HepG2 (cell line): Measurements from ENCODE around the gene C5AR2. TPM values are rescaled to one million over a fixed set of nuclear protein-coding genes. Genes with fewer than 3 reads are reported as not detected.

Source experiments
- ARNT ChIP-seq: fragments of 450-650 bp; IDR thresholded peaks from 2 replicates; pipeline ENCODE4 v1.6.1; 2017
- ARNTL ChIP-seq: sonication (generic); formaldehyde crosslinking; IDR thresholded peaks from 2 replicates; pipeline ENCODE4 v1.4.0; 2020; ENCODE audit warnings: mild to moderate bottlenecking, missing genetic modification reagents
- CHD2 ChIP-seq: IDR thresholded peaks from 2 replicates; pipeline ENCODE4 v1.6.1; 2011; ENCODE audit warnings: low read depth, low read length, improper control_type of control experiment
- EEA1 ChIP-seq: sonication (generic); formaldehyde crosslinking; IDR thresholded peaks from 2 replicates; pipeline ENCODE4 v1.5.1; 2020; ENCODE audit warnings: mild to moderate bottlenecking, missing genetic modification reagents, borderline replicate concordance
- EZH2 ChIP-seq: conservative IDR thresholded peaks from 2 replicates; pipeline ENCODE4 v1.6.1; 2012; ENCODE audit warnings: mild to moderate bottlenecking, low read depth, low read length, moderate library complexity
- GZF1 ChIP-seq: sonication (generic); formaldehyde crosslinking; IDR thresholded peaks from 2 replicates; pipeline ENCODE4 v1.5.1; 2020; ENCODE audit warnings: mild to moderate bottlenecking, missing genetic modification reagents
- MIXL1 ChIP-seq: IDR thresholded peaks from 2 replicates; pipeline ENCODE4 v1.6.1; 2016
- NFE2L2 ChIP-seq: fragments of 150-350 bp; IDR thresholded peaks from 2 replicates; pipeline ENCODE4 v1.6.1; 2014; ENCODE audit warnings: low read length
- NFRKB ChIP-seq: fragments of 450-650 bp; IDR thresholded peaks from 2 replicates; pipeline ENCODE4 v1.6.1; 2017
- TGIF2 ChIP-seq: IDR thresholded peaks from 2 replicates; pipeline ENCODE4 v1.6.1; 2016; ENCODE audit warnings: control low read depth, missing compliant biosample characterization
- ZNF10 ChIP-seq: sonication (generic); formaldehyde crosslinking; IDR thresholded peaks from 2 replicates; pipeline ENCODE4 v1.4.0; 2020; ENCODE audit warnings: mild to moderate bottlenecking, low read depth, missing genetic modification reagents, borderline replicate concordance
- ZNF232 ChIP-seq: sonication (generic); formaldehyde crosslinking; IDR thresholded peaks from 2 replicates; pipeline ENCODE4 v1.4.0; 2020; ENCODE audit warnings: missing genetic modification reagents, borderline replicate concordance
- ZNF556 ChIP-seq: sonication (generic); formaldehyde crosslinking; IDR thresholded peaks from 2 replicates; pipeline ENCODE4 v1.4.0; 2020; ENCODE audit warnings: mild to moderate bottlenecking, missing genetic modification reagents, borderline replicate concordance
- ZNF83 ChIP-seq: sonication (generic); formaldehyde crosslinking; IDR thresholded peaks from 2 replicates; pipeline ENCODE4 v1.4.0; 2020; ENCODE audit warnings: missing genetic modification reagents, mild to moderate bottlenecking, borderline replicate concordance
- ZNF891 ChIP-seq: sonication (generic); formaldehyde crosslinking; IDR thresholded peaks from 2 replicates; pipeline ENCODE4 v1.5.0; 2020; ENCODE audit warnings: mild to moderate bottlenecking, missing genetic modification reagents
- polyA plus RNA-seq, 8 experiments: library from polyadenylated mRNA; depleted of rRNA in 3 of 8; stranded (reverse) in 7 of 8; unstranded in 1 of 8; fragments of >200 nt; fragmentation: Illumina TruSeq in 4 of 8; extraction: Trizol in 4 of 8; gene quantifications; 2 replicates each; pipeline versions ENCODE4 v1.2.1 to v1.2.3, GENCODE V29; 2011 to 2016; ENCODE audit warnings: low read depth in 4 of 8, missing spikeins in 1 of 8, mixed read lengths in 1 of 8; ENCODE audit not compliant: insufficient read depth in 1 of 8
- total RNA-seq, 5 experiments: library from RNA; depleted of rRNA; stranded (reverse); fragments of >200 nt; fragmentation: Illumina TruSeq; extraction: Trizol; gene quantifications; 2 replicates each; pipeline ENCODE4 v1.2.3, GENCODE V29; 2016; ENCODE audit warnings: low read depth in 1 of 5
- TF ChIP-seq, protein P1 (sequence below): sonication (generic); formaldehyde crosslinking; IDR thresholded peaks from 2 replicates; pipeline ENCODE4 v1.4.0; 2020; ENCODE audit warnings: mild to moderate bottlenecking, missing genetic modification reagents
- TF ChIP-seq, protein P2 (sequence below): sonication (generic); formaldehyde crosslinking; IDR thresholded peaks from 2 replicates; pipeline ENCODE4 v1.5.1; 2020; ENCODE audit warnings: mild to moderate bottlenecking, moderate library complexity, missing genetic modification reagents
- TF ChIP-seq, protein P3 (sequence below): sonication (generic); formaldehyde crosslinking; IDR thresholded peaks from 2 replicates; pipeline ENCODE4 v1.5.0; 2020; ENCODE audit warnings: missing genetic modification reagents
- TF ChIP-seq, protein P4 (sequence below): sonication (generic); formaldehyde crosslinking; IDR thresholded peaks from 2 replicates; pipeline ENCODE4 v1.4.0; 2020; ENCODE audit warnings: missing genetic modification reagents

C5AR2 gene
- total and polyA plus RNA-seq, 2 of the 13 experiments (the other 11 are each of a cell fraction or from before 2014, with no cell fraction given), result 0.09 to 0.24 TPM

DNA sequence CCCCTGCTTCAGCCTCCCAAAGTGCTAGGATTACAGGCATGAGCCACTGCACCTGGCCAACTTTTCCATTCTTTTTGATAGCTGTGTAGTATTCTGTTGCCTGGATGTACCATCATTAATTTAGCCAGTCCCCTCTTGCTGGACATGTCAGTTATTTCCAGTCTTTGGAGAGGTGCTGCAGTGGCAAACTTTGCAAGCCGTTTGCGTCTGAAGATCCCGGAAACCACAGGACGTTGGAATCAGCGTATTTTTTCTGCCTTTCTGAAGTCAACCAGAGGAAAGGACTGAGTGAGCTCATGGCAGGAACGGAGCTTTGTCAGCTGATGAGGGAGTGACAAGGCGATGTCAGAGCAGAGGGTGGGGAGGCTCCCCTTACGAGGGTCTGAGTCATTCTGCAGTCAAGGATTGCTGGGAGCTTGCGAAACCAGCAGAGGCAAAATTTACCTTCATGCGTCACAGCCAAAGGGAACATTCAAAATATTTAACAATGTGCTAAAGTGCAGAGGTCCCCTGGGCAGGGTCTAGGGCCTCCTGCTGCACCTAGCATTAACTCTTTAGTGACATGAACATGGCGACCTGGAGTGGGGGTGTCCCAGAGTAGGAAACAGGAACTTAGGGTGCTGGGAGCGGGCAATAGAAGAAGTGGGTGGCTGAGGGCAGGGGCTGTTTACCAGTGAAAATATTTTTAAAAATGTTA is 16.7 kb upstream of the C5AR2 start (continued):
- TF ChIP-seq, protein P1, sequence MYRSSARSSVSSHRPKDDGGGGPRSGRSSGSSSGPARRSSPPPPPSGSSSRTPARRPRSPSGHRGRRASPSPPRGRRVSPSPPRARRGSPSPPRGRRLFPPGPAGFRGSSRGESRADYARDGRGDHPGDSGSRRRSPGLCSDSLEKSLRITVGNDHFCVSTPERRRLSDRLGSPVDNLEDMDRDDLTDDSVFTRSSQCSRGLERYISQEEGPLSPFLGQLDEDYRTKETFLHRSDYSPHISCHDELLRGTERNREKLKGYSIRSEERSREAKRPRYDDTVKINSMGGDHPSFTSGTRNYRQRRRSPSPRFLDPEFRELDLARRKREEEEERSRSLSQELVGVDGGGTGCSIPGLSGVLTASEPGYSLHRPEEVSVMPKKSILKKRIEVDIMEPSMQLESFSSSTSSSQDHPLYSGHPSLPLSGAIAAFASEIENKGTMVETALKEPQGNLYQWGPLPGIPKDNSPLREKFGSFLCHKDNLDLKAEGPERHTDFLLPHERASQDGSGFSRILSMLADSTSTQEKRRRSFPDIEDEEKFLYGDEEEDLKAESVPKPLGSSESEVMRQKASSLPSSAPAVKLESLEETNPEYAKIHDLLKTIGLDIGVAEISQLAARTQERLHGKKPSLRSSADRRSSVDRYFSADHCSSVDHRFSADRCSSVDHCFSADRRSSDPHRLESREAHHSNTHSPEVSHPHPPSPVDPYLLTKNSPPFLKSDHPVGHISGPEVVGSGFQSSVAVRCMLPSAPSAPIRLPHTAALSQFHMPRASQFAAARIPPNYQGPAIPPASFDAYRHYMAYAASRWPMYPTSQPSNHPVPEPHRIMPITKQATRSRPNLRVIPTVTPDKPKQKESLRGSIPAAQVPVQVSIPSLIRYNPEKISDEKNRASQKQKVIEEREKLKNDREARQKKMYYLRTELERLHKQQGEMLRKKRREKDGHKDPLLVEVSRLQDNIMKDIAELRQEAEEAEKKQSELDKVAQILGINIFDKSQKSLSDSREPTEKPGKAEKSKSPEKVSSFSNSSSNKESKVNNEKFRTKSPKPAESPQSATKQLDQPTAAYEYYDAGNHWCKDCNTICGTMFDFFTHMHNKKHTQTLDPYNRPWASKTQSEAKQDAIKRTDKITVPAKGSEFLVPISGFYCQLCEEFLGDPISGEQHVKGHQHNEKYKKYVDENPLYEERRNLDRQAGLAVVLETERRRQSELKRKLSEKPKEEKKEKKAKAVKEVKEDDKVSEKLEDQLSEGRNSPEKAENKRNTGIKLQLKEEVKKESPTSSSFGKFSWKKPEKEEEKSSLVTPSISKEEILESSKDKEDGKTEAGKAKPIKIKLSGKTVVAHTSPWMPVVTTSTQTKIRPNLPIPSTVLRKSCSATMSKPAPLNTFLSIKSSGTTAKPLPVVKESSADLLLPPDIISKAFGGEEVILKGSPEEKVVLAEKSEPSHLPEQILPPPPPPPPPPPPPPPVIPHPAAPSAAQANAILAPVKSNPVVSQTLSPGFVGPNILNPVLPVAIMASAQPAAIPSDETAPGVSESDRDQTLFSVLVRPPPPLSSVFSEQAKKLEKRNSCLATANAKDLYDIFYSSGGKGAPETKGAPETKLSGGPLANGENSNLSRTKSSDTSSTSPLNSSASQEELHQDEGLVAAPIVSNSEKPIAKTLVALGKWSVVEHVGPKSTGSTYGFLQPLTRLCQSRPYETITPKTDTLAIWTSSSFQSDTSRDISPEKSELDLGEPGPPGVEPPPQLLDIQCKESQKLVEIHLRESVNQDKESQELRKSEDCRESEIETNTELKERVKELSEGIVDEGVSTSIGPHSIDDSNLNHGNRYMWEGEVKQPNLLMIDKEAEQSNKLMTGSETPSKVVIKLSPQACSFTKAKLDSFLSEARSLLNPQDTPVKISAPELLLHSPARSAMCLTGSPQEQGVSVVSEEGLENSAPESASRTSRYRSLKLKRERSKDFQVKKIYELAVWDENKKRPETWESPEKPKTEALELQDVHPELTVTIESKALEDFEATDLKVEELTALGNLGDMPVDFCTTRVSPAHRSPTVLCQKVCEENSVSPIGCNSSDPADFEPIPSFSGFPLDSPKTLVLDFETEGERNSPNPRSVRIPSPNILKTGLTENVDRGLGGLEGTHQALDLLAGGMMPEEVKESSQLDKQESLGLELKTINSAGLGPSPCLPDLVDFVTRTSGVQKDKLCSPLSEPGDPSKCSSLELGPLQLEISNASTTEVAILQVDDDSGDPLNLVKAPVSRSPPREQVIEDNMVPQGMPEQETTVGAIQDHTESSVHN (CRISPR knock-in tag), result no peak
- TF ChIP-seq ARNTL (CRISPR knock-in tag) (peak; percentile 49; the same call in 1 of the 2 replicates), NFE2L2 (0 out of 2 replicates have a peak, but pooled peaks have one; percentile 53), EZH2 (no peak), CHD2 (no peak), GZF1 (no peak), ZNF556 (CRISPR knock-in tag) (peak; percentile 93; the same call in 1 of the 2 replicates), MIXL1 (CRISPR knock-in tag) (peak; percentile 70), EEA1 (CRISPR knock-in tag) (no peak), TGIF2 (CRISPR knock-in tag) (peak; percentile 95), NFRKB (no peak), ZNF232 (CRISPR knock-in tag) (peak; percentile 15; the same call in 1 of the 2 replicates), ARNT (no peak), ZNF891 (0 out of 2 replicates have a peak, but pooled peaks have one; percentile 34), ZNF10 (CRISPR knock-in tag) (no peak), ZNF83 (CRISPR knock-in tag) (no peak)
- TF ChIP-seq, protein P2, sequence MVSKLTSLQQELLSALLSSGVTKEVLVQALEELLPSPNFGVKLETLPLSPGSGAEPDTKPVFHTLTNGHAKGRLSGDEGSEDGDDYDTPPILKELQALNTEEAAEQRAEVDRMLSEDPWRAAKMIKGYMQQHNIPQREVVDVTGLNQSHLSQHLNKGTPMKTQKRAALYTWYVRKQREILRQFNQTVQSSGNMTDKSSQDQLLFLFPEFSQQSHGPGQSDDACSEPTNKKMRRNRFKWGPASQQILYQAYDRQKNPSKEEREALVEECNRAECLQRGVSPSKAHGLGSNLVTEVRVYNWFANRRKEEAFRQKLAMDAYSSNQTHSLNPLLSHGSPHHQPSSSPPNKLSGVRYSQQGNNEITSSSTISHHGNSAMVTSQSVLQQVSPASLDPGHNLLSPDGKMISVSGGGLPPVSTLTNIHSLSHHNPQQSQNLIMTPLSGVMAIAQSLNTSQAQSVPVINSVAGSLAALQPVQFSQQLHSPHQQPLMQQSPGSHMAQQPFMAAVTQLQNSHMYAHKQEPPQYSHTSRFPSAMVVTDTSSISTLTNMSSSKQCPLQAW, result peak; percentile 86
- TF ChIP-seq, protein P3, sequence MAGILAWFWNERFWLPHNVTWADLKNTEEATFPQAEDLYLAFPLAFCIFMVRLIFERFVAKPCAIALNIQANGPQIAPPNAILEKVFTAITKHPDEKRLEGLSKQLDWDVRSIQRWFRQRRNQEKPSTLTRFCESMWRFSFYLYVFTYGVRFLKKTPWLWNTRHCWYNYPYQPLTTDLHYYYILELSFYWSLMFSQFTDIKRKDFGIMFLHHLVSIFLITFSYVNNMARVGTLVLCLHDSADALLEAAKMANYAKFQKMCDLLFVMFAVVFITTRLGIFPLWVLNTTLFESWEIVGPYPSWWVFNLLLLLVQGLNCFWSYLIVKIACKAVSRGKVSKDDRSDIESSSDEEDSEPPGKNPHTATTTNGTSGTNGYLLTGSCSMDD (CRISPR knock-in tag), result no peak
- TF ChIP-seq, protein P4, sequence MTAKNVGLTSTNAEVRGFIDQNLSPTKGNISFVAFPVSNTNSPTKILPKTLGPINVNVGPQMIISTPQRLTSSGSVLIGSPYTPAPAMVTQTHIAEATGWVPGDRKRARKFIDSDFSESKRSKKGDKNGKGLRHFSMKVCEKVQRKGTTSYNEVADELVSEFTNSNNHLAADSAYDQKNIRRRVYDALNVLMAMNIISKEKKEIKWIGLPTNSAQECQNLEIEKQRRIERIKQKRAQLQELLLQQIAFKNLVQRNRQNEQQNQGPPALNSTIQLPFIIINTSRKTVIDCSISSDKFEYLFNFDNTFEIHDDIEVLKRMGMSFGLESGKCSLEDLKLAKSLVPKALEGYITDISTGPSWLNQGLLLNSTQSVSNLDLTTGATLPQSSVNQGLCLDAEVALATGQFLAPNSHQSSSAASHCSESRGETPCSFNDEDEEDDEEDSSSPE (CRISPR knock-in tag), result no peak
